H7 (cell line): ENCODE data around the gene ITGA3. TPM values are rescaled to one million over a fixed set of nuclear protein-coding genes. Genes with fewer than 3 reads are reported as not detected.

Experiments
- DNase-seq: peaks from one replicate; pipeline ENCODE4 v3.0.0; 2012
- H3K27me3 ChIP-seq: 2 replicates; pipeline ENCODE4 v1.6.0; 2011; ENCODE audit warnings: mild to moderate bottlenecking, low read length; ENCODE audit not compliant: control insufficient read depth, insufficient read depth
- H3K36me3 ChIP-seq: replicated peaks from 2 replicates; pipeline ENCODE4 v1.5.1; 2011; ENCODE audit warnings: low read length; ENCODE audit not compliant: control insufficient read depth, insufficient read depth
- H3K4me3 ChIP-seq: 2 replicates; pipeline ENCODE4 v1.5.1; 2011; ENCODE audit warnings: low read depth, mild to moderate bottlenecking, control low read depth, low read length, moderate library complexity; ENCODE audit not compliant: insufficient read depth
- total RNA-seq: library from RNA; depleted of rRNA; stranded (reverse); fragments of >200 nt; shearing (Covaris generic); gene quantifications from 2 replicates; pipeline ENCODE4 v1.2.3, GENCODE V29; 2014

Gene ITGA3
- total RNA-seq, 1 experiment from 2014 or later, result 20.0 TPM

DNA sequence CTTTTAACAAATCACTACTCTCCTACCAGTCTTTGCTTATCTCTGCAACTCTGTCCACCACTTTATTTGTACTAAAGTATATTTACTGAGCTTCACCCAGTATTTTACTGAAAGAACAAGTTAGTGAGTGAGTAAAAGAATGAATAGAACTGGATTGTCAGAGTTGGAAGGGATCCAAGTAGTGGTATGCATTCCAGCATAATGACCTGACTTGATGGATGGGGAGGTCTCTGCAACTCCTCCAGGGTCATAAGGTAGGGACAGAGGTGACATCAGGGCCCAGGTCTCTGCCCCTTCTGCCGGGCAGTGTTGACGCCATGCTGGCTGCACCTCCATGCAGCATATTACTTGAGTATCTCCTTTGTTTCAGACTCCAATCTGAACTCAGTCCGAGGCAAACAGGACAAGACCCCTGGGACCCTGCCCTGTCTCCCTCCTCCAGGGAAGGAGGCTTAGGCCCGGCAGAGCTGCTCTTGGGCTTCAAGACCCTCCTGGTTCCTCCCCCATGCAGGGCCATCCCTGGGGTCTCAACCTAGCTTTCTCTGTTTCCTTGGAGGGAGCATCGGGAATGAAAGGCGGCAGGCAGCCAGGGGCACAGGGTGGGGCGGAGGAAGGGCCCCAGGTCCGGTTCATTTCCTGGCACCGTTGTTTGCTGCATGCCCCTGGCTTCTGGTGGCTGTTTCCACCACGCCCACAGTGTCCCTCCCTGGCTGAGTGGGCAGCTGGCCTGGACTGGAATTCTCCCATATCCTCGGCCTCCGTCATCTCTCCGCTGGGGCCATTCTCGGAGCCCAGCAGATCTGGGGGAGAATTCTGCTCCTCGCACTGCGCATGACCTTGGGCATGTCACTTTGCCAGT is 12.4 kb upstream of the ITGA3 start:
- H3K4me3 ChIP-seq, result no peak overlapping the region
- H3K27me3 ChIP-seq, result no peaks in the 10 kb centered on the region
- H3K36me3 ChIP-seq, result no peaks in the 10 kb centered on the region
- DNase-seq, result peak; percentile 8

DNA sequence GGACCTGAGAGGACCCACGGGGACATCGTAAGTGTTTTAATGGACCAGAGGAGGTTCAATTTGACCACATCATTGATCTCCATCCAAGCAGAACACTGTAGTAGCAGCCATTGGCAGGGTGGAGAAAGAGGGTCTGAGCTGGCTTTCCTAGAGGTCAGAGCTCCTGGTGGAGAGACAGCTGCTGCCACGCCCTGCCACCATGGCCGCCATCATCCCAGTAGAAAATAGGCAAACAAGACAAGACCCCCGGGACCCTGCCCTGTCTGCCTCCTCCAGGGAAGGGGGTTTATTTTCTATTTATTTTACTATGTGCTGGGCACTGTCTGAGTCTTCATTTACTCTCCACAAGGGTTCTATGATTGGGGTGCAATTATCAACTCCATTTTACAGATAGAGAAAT is 11.4 kb upstream of the ITGA3 start:
- no peak for DNase-seq
- no peaks in the 10 kb centered on the region for H3K27me3 ChIP-seq
- no peaks in the 10 kb centered on the region for H3K36me3 ChIP-seq
- no peak overlapping the region for H3K4me3 ChIP-seq

DNA sequence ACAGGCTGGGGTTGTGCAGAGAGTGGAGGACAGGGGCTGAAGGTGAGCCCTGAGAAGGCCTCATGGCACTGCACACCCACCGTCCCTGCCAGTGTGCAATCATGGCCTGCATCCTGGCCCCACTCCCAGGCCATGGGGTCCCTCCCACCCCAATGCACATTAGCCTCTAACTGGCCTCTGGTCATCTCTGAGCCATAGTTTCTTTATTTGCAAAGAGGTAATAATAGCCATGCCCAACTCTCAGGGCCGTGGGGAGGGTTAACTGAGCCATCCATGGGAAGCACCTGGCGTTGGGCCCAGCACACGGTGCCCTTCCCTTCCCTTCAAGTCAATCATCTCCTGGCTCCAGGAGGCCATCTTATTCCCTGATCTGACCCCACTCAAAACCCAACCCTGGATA is 10.8 kb upstream of the ITGA3 start:
- Histone ChIP-seq H3K4me3 (no peak overlapping the region), H3K27me3 (no peaks in the 10 kb centered on the region), H3K36me3 (no peaks in the 10 kb centered on the region)
- no peak for DNase-seq

DNA sequence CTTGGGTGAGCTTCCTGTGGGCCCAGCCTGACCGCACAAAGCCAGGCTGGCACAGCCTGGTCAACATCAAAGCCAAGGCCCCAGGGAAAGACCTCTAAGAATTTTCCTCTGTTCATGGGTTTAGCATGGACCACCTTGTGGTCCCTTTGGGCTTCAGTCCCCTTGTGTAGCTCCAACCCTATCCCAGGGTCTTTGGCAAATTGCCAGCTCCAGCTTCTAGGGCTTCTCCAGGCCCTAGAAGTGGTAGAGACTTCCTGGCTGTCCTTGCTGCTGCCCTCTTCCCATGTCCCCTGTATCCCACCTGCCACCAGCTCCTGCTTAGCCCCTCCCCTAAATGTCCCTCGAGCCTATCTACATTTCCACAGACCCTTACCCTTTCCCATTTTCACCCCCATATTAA is 9.7 kb upstream of the ITGA3 start:
- H3K4me3 ChIP-seq, result no peak overlapping the region
- DNase-seq, result no peak
- no peaks in the 10 kb centered on the region for H3K27me3 ChIP-seq
- H3K36me3 ChIP-seq, result no peaks in the 10 kb centered on the region

DNA sequence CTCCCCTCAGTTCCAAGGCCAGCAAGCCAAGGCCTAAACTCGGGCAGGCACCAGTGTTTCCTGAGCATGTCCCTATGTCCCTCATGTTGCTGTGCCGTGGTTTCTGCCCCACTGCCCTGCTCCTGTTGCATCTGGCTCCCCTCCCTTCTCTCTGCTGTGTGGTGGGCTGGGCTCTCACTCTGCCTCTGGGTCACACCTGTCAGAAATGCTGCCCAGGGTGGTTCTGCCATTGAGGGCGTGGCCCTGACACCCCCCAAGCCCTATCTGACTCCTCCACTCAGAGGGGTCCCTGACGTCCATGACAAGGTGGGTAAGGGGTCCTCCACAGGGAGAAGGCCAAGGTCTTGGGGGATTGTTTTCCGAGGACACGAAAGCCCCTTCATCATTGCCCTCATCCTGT is 9.2 kb upstream of the ITGA3 start:
- Histone ChIP-seq H3K27me3 (no peaks in the 10 kb centered on the region), H3K4me3 (no peak overlapping the region), H3K36me3 (no peaks in the 10 kb centered on the region)
- no peak for DNase-seq

DNA sequence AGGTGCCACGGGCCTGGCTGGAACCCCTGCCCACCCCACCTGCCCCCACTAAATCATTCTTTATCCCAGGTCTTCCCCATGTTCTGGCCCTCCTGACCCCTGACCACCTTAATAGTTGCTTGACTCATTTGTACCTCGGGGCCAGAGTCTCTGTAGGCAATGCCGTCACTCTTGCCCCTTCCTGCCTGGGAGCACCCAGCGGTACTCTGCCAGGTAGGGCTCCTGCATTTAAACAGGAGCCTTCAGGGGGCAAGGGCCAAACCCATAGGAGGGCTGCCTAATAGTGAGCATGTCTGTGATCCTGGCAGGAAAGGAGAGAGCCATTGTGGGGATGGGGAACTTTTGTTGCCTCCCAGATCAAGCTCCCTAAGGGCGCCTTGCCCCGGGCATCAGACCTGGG is 8.8 kb upstream of the ITGA3 start:
- Histone ChIP-seq H3K36me3 (no peaks in the 10 kb centered on the region), H3K4me3 (no peak overlapping the region), H3K27me3 (no peaks in the 10 kb centered on the region)
- no peak for DNase-seq

DNA sequence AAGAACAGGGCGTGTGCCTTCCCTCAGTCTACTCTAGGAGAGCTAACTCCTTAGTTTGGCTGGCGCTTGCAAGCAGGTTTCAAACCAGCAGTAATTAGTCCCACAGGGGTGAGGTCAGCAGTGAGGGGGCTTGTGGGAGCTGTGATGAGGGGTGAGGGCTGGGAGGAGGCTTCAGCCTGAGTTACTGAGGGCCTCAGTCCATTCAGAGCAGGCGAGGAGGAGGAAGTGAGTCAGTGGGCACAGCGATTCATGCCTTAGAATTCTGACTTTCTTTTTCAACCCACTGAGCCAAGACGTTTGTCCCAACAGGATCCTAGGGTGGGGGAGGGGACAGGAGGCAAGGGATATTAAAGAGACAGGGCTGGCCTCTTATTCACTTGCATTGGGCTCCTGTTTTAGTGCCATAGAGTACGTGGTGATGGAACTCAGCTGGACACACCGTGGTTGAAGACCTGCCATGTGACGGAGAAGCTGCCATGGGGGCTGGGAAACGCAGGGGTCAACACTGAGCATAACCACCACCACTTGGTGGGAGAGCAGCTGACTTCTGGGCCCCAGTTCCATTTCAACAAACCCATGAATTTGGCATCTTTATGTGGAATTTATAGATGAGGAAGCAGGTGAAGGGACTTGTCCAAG is 8.3 kb upstream of the ITGA3 start:
- H3K4me3 ChIP-seq, result no peak overlapping the region
- no peaks in the 10 kb centered on the region for H3K36me3 ChIP-seq
- no peaks in the 10 kb centered on the region for H3K27me3 ChIP-seq
- no peak for DNase-seq

DNA sequence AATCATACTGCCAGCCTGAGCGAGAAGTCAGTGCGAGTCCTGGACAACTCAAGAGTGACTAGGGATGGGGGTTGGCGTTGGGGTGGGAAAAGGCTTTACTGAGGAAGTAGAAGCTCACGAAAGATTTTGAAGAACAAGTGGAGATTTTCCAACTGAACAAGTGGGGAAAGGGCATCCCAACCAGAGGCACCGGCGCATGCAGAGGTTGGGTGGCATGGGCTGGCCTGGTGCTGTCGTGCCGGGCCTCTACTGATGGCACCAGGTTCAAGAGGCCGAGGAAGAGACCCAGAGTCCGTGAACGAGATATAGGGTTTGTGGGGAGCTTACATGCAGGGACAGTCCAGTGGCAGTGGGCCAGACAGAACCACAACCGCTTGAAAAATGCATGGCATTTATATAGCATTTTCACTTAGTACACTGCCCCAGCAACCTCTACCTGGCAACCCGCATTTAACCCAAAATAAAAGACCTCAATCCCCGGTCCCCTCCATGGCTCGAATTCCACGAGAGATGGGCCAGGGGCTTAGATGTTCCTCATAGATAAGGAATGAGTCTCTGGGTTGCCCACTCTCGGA is 7.7 kb upstream of the ITGA3 start:
- H3K36me3 ChIP-seq, result no peaks in the 10 kb centered on the region
- no peak for DNase-seq
- no peak overlapping the region for H3K4me3 ChIP-seq
- H3K27me3 ChIP-seq, result no peaks in the 10 kb centered on the region

DNA sequence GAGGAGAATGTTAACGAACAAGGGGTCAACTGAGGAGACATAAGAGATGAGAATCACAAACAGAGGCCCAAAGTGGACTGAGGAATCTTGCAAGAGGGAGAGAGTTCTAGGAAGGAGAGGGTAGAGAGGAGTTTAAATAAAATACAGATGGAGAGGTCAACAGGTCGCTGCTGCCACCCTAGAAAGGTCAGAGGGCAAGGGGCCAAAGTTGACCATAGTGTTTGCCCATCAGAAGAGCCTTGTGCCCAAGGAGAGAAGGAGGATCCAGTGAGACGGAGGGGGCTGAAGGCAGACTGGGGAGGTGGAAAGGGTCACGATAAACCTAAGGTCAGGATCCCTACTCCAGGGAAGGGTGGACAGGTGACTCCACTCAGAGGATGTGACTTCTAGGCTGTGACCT is 6.9 kb upstream of the ITGA3 start:
- H3K36me3 ChIP-seq, result no peaks in the 10 kb centered on the region
- no peak for DNase-seq
- no peaks in the 10 kb centered on the region for H3K27me3 ChIP-seq
- no peak overlapping the region for H3K4me3 ChIP-seq

DNA sequence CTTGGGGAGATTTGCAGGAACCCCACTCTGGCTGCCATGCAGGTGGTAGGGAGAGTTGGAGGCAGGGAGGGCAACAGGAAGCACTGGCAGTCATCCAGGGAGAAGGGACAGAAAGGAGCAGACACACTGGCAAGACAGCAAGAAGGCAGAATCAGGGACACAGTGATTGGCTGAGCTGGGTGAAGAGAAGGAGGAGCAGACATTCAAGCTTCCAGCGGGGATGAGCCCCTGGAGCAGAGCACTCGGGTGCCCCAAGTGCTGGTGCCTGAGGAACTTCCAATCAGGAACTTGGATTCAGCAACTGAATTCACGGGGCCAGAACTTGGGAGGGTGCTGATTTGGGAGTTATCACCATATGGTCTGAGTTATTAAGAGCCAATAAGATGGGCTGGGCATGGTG is 6.3 kb upstream of the ITGA3 start:
- DNase-seq, result no peak
- no peaks in the 10 kb centered on the region for H3K36me3 ChIP-seq
- no peak overlapping the region for H3K4me3 ChIP-seq
- H3K27me3 ChIP-seq, result no peaks in the 10 kb centered on the region

DNA sequence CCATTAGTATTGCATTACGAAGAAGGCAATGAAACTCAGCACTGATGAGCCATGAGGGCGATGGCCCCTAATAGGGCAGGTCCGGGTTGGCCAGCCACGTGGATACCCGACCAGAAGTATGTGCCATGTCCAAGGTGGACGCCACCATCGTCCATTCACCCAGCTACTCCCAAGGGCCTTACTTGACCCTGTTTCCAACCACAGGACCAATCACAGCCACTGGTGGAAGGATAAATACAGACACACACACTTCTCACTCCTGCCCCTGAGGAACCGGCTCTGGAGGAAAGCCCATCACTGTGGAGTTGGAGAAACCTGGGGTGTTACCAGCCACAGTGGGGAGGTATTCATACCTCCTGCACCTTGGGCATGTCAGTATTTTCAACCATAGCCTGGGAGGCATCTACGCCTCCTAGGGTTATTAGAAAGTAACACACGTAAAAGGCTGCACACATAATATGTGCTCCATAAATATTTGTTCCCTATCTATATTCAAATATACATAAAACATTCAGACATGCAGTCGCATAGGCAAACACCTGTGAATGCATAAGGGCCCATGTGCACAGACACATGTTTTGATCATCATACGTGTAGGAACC is 5.4 kb upstream of the ITGA3 start:
- H3K27me3 ChIP-seq, result no peaks in the 10 kb centered on the region
- H3K4me3 ChIP-seq, result no peak overlapping the region
- DNase-seq, result no peak
- H3K36me3 ChIP-seq, result no peaks in the 10 kb centered on the region

DNA sequence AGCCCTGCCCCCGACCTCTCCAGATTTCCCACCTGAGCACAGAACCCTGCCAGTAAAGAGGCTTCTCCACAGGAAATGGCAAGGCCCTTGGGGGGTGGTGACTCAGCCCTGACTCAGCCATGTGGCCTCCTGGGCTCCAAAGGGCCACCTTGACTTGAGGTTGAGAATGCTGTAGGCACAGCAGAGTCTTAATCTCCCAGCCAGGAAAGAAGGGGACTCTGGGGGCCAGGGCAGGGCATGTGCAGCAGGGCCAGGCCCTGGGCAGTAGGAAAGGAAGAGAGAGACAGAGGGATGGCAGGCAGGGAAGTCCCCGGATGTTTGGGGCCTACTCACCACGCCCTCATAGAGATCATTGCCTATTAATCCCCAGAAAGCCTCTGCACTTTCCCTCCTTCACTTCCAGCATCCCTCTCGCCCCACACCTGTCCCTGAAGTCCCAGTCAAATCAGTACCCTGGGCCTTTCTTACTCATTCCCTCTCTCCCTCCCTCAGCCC is 4.8 kb upstream of the ITGA3 start:
- no peaks in the 10 kb centered on the region for H3K27me3 ChIP-seq
- no peak overlapping the region for H3K4me3 ChIP-seq
- no peak for DNase-seq
- H3K36me3 ChIP-seq, result no peaks in the 10 kb centered on the region

DNA sequence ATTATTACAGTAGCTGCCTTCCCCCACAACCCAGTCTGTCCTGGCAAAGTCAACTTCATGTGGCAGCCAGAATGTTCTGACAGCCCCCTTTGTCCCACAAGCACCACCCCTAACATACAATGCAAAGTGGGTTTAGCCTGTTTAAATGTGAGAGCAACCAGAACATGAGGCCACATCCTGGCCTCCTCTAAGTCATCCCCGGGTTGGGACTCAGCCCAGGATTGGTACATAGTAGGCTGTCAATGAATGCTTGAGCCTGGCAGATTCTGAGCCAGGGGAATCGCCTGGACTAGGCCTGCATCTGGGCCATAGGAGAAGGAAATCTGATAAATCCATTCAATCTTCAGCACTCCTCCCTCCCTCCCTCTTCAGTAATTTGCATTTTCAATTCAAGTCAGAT is 4.3 kb upstream of the ITGA3 start:
- H3K4me3 ChIP-seq, result no peak overlapping the region
- DNase-seq, result no peak
- H3K27me3 ChIP-seq, result no peaks in the 10 kb centered on the region
- no peaks in the 10 kb centered on the region for H3K36me3 ChIP-seq

DNA sequence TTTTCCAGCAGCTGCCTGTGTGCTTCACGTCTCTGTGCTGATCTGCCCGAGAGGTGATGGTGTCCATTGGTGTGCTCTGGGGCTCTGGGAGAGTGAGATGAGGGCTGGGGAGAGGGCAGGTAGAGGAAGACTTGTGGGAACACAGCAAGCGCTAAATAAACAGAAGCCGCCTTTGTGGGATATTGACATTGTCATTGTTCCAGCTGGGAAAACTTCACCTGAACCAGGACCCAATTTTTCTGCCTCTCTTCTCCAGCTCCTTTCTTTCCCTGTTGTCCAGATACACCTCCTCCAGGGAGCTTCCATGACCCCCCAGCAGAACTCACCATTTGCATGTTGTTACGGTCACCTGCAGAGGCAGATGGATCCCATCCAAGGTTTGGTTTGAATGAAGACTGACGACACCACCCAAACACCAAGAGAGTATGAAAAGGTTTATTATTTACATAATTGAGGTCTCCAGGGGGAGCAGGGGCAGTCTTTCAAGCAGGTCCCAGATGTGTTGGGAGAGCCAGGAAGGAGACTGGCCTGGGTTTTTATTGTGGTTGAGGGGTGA is 3.6 kb upstream of the ITGA3 start:
- no peaks in the 10 kb centered on the region for H3K36me3 ChIP-seq
- H3K4me3 ChIP-seq, result no peak overlapping the region
- peaks cover 3% of the 10 kb centered on the region; the same call in 1 of the 2 replicates for H3K27me3 ChIP-seq
- no peak for DNase-seq
